ENCODE measurements around the gene UGT1A10. TPM values are rescaled to one million over a fixed set of nuclear protein-coding genes. Genes with fewer than 3 reads are reported as not detected.

The UGT1A10 gene
- total and polyA plus RNA-seq, 10 of the 15 experiments (the other 5 are each of a cell fraction or from before 2014, with no cell fraction given): not detected

DNA sequence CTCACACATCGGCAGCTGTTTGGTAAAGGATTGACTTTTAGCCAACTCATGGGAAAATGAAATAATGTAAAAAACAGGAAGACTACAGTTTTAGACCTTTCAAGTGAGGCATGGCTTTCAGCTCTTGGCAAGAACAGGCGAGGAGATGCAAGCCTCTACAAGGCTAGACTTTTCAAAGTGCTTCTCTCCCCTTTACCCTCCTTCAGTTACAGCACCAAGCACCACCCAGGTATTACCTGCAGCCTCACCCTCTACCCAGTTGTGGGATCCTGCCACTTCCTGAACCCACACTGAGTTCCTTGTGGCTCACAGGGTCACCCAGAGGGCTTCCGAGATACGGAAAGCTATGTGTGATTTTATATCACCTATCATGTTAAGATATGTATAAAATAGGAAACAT, 14.7 kb downstream of the UGT1A10 start:
- no peaks in the 10 kb centered on the region for H4K20me1 ChIP-seq (ENCODE audit: control insufficient read depth, insufficient read depth)
- ChIA-PET POLR2A (no interaction called here), CTCF (no interaction called here), RAD21 (ENCODE audit: unreplicated experiment) (no interaction called here), SMC1A (ENCODE audit: uncharacterized antibody, unreplicated experiment) (no interaction called here)
- no peaks in the 10 kb centered on the region for H3K36me3 ChIP-seq (ENCODE audit: control insufficient read depth in 2 of 2, insufficient read depth in 2 of 2, low read length in 1 of 2)
- no peak for DNase-seq (ENCODE audit: low read depth, low spot score)
- H3K9me3 ChIP-seq (replicated peaks; ENCODE audit: control insufficient read depth, insufficient read depth, low read length): peaks cover 2% of the 10 kb centered on the region; the same call in 1 of the 3 replicates
- no peak for ATAC-seq
- no peak overlapping the region for H2AFZ ChIP-seq (ENCODE audit: control insufficient read depth, low read depth, low read length)
- intact Hi-C loops (cut with micrococcal nuclease; ENCODE audit: unreplicated experiment) (no loop called here), in situ Hi-C loops (cut with MboI) (no loop called here)
- H3K4me2 ChIP-seq (ENCODE audit: control insufficient read depth, insufficient read depth): no peak overlapping the region
- H3K4me1 ChIP-seq (ENCODE audit: control insufficient read depth, insufficient read depth, low read length): no peaks in the 10 kb centered on the region
- H3K27ac ChIP-seq (ENCODE audit: control insufficient read depth, insufficient read depth): no peak overlapping the region
- TF ChIP-seq RELA (IDR thresholded peaks at IDR 0.05; ENCODE audit: borderline replicate concordance, partially characterized antibody) (no peak), CREB1 (IDR thresholded peaks at IDR 0.05; ENCODE audit: low read depth) (no peak), ZNF24 (IDR thresholded peaks at IDR 0.05) (no peak), NBN (IDR thresholded peaks at IDR 0.05) (no peak), ZNF622 (IDR thresholded peaks at IDR 0.05) (no peak), SMC3 (IDR thresholded peaks at IDR 0.05; ENCODE audit: borderline replicate concordance, low read length) (no peak), SUZ12 (IDR thresholded peaks at IDR 0.05; ENCODE audit: unreplicated experiment) (no peak), PAX5 (IDR thresholded peaks at IDR 0.05; ENCODE audit: borderline replicate concordance, low read depth, low read length) (no peak), ZNF207 (IDR thresholded peaks at IDR 0.05; ENCODE audit: borderline replicate concordance) (no peak), RB1 (IDR thresholded peaks at IDR 0.05; ENCODE audit: borderline replicate concordance) (no peak)
- TF ChIP-seq, protein P1, sequence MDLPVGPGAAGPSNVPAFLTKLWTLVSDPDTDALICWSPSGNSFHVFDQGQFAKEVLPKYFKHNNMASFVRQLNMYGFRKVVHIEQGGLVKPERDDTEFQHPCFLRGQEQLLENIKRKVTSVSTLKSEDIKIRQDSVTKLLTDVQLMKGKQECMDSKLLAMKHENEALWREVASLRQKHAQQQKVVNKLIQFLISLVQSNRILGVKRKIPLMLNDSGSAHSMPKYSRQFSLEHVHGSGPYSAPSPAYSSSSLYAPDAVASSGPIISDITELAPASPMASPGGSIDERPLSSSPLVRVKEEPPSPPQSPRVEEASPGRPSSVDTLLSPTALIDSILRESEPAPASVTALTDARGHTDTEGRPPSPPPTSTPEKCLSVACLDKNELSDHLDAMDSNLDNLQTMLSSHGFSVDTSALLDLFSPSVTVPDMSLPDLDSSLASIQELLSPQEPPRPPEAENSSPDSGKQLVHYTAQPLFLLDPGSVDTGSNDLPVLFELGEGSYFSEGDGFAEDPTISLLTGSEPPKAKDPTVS (IDR thresholded peaks at IDR 0.05; ENCODE audit: low read depth, low read length): no peak
- TF ChIP-seq, protein P2, sequence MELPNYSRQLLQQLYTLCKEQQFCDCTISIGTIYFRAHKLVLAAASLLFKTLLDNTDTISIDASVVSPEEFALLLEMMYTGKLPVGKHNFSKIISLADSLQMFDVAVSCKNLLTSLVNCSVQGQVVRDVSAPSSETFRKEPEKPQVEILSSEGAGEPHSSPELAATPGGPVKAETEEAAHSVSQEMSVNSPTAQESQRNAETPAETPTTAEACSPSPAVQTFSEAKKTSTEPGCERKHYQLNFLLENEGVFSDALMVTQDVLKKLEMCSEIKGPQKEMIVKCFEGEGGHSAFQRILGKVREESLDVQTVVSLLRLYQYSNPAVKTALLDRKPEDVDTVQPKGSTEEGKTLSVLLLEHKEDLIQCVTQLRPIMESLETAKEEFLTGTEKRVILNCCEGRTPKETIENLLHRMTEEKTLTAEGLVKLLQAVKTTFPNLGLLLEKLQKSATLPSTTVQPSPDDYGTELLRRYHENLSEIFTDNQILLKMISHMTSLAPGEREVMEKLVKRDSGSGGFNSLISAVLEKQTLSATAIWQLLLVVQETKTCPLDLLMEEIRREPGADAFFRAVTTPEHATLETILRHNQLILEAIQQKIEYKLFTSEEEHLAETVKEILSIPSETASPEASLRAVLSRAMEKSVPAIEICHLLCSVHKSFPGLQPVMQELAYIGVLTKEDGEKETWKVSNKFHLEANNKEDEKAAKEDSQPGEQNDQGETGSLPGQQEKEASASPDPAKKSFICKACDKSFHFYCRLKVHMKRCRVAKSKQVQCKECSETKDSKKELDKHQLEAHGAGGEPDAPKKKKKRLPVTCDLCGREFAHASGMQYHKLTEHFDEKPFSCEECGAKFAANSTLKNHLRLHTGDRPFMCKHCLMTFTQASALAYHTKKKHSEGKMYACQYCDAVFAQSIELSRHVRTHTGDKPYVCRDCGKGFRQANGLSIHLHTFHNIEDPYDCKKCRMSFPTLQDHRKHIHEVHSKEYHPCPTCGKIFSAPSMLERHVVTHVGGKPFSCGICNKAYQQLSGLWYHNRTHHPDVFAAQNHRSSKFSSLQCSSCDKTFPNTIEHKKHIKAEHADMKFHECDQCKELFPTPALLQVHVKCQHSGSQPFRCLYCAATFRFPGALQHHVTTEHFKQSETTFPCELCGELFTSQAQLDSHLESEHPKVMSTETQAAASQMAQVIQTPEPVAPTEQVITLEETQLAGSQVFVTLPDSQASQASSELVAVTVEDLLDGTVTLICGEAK (IDR thresholded peaks at IDR 0.05; ENCODE audit: borderline replicate concordance): no peak
- TF ChIP-seq, protein P3, sequence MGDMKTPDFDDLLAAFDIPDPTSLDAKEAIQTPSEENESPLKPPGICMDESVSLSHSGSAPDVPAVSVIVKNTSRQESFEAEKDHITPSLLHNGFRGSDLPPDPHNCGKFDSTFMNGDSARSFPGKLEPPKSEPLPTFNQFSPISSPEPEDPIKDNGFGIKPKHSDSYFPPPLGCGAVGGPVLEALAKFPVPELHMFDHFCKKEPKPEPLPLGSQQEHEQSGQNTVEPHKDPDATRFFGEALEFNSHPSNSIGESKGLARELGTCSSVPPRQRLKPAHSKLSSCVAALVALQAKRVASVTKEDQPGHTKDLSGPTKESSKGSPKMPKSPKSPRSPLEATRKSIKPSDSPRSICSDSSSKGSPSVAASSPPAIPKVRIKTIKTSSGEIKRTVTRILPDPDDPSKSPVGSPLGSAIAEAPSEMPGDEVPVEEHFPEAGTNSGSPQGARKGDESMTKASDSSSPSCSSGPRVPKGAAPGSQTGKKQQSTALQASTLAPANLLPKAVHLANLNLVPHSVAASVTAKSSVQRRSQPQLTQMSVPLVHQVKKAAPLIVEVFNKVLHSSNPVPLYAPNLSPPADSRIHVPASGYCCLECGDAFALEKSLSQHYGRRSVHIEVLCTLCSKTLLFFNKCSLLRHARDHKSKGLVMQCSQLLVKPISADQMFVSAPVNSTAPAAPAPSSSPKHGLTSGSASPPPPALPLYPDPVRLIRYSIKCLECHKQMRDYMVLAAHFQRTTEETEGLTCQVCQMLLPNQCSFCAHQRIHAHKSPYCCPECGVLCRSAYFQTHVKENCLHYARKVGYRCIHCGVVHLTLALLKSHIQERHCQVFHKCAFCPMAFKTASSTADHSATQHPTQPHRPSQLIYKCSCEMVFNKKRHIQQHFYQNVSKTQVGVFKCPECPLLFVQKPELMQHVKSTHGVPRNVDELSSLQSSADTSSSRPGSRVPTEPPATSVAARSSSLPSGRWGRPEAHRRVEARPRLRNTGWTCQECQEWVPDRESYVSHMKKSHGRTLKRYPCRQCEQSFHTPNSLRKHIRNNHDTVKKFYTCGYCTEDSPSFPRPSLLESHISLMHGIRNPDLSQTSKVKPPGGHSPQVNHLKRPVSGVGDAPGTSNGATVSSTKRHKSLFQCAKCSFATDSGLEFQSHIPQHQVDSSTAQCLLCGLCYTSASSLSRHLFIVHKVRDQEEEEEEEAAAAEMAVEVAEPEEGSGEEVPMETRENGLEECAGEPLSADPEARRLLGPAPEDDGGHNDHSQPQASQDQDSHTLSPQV (IDR thresholded peaks at IDR 0.05): no peak
- TF ChIP-seq, protein P4, sequence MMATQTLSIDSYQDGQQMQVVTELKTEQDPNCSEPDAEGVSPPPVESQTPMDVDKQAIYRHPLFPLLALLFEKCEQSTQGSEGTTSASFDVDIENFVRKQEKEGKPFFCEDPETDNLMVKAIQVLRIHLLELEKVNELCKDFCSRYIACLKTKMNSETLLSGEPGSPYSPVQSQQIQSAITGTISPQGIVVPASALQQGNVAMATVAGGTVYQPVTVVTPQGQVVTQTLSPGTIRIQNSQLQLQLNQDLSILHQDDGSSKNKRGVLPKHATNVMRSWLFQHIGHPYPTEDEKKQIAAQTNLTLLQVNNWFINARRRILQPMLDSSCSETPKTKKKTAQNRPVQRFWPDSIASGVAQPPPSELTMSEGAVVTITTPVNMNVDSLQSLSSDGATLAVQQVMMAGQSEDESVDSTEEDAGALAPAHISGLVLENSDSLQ (IDR thresholded peaks at IDR 0.05): no peak
- no peak overlapping the region for H3K4me3 ChIP-seq
- WGBS (ENCODE audit: insufficient coverage, insufficient replicate concordance, low lambda C conversion rate, missing lambda C conversion rate): 58% methylated on average over 4 of the region's 4 CpGs
- no peak overlapping the region for H3K9ac ChIP-seq (ENCODE audit: control insufficient read depth, insufficient read depth, low read length)
- FAIRE-seq: no peak
- BruUV-seq (replicated peaks): no TSS peak
- no peaks in the 10 kb centered on the region for H3K27me3 ChIP-seq (replicated peaks in 1 of 2; ENCODE audit: control insufficient read depth in 2 of 2, insufficient read depth in 2 of 2, low read length in 1 of 2)
- H3K79me2 ChIP-seq (ENCODE audit: control insufficient read depth, insufficient read depth, low read length): no peaks in the 10 kb centered on the region

All from GM12878 (cell line).